Glomerular endothelial cell (primary cell): Measurements from ENCODE around the gene NUS1. TPM values are rescaled to one million over a fixed set of nuclear protein-coding genes. Genes with fewer than 3 reads are reported as not detected.
A peak's percentile ranks its signal among the peaks of the same experiment; 100 is the strongest.
"Not testable (repeated sequence)": the region's sequence is repeated elsewhere in the genome, so short reads cannot be mapped to it uniquely, and the experiment has no call there.

Experiments used
- DNase-seq: peaks from one replicate; pipeline ENCODE4 v3.0.0-alpha.2; 2011; ENCODE audit warnings: low read depth, low spot score; ENCODE audit errors: extremely low read depth
- total RNA-seq: library from RNA; depleted of rRNA; stranded (reverse); fragments of >200 nt; gene quantifications from 2 replicates; pipeline ENCODE4 v1.2.3, GENCODE V29; 2015

Gene NUS1
- 18.9 and 24.3 TPM in 2 replicates for total RNA-seq

- peak; percentile 82 for DNase-seq
These were observed at the start of gene NUS1 for GRCh38 chr6:117674991-117675657. Gene NUS1, plus strand, starts transcription at chr6:117675469. Its CDS starts 202 bp downstream, at chr6:117675671.

GRCh38 chr6:117627533-117627932 is 47.7 kb upstream of the NUS1 start:
- DNase-seq, result no peak

GRCh38 chr6:117629119-117629660 is 46.1 kb upstream of the NUS1 start:
- DNase-seq, result no peak

- DNase-seq, result no peak
These were observed 37.5 kb upstream of the NUS1 start for GRCh38 chr6:117637770-117638169.

- no peak for DNase-seq
These were observed 32.3 kb upstream of the NUS1 start for GRCh38 chr6:117642976-117643375.

- DNase-seq, result not testable (repeated sequence)
These were observed 23.3 kb upstream of the NUS1 start for GRCh38 chr6:117651984-117652383.

GRCh38 chr6:117653949-117654348 is 21.3 kb upstream of the NUS1 start:
- DNase-seq, result no peak

GRCh38 chr6:117655380-117655779 is 19.9 kb upstream of the NUS1 start:
- no peak for DNase-seq

GRCh38 chr6:117666881-117667280 is 8.4 kb upstream of the NUS1 start:
- no peak for DNase-seq

GRCh38 chr6:117668736-117669135 is 6.5 kb upstream of the NUS1 start:
- no peak for DNase-seq

- DNase-seq, result no peak
These were observed 766 bp upstream of the NUS1 start for GRCh38 chr6:117674503-117674902.

GRCh38 chr6:117675658-117676301 is 511 bp downstream of the NUS1 start:
- DNase-seq, result not testable (repeated sequence)

GRCh38 chr6:117676577-117677218 is 1.4 kb downstream of the NUS1 start:
- DNase-seq, result no peak

- DNase-seq, result no peak
These were observed 2.4 kb downstream of the NUS1 start for GRCh38 chr6:117677553-117678141.

- DNase-seq, result no peak
These were observed 6.0 kb downstream of the NUS1 start for GRCh38 chr6:117681162-117681741.

GRCh38 chr6:117684749-117685148 is 9.5 kb downstream of the NUS1 start:
- DNase-seq, result no peak

GRCh38 chr6:117685359-117685758 is 10.1 kb downstream of the NUS1 start:
- no peak for DNase-seq

GRCh38 chr6:117687021-117687648 is 11.9 kb downstream of the NUS1 start:
- DNase-seq, result no peak

GRCh38 chr6:117689584-117689983 is 14.3 kb downstream of the NUS1 start:
- not testable (repeated sequence) for DNase-seq

- DNase-seq, result no peak
These were observed 31.2 kb downstream of the NUS1 start for GRCh38 chr6:117706504-117706903.
